WERI-Rb-1 (cell line): Measurements from ENCODE around the gene ITGB3.
A peak's percentile ranks its signal among the peaks of the same experiment; 100 is the strongest.

Experiments used
- DNase-seq: peaks from one replicate; pipeline ENCODE4 v3.0.0-alpha.2; 2020
- H3K27ac ChIP-seq: fragments of 250-450 bp; sonication (Bioruptor Pico); 2 replicates; pipeline ENCODE4 v1.5.1; 2020; ENCODE audit warnings: mild to moderate bottlenecking, moderate library complexity
- H3K27me3 ChIP-seq: fragments of 250-450 bp; sonication (Bioruptor Pico); 2 replicates; pipeline ENCODE4 v1.5.1; 2021; ENCODE audit warnings: mild to moderate bottlenecking, low read depth, moderate library complexity; ENCODE audit not compliant: insufficient read depth, severe bottlenecking
- H3K36me3 ChIP-seq: fragments of 250-450 bp; sonication (Bioruptor Pico); 2 replicates; pipeline ENCODE4 v1.5.1; 2020; ENCODE audit warnings: mild to moderate bottlenecking, moderate library complexity
- H3K4me3 ChIP-seq: 2 replicates; pipeline ENCODE4 v1.5.1; 2011; ENCODE audit warnings: low read depth, mild to moderate bottlenecking, control low read depth, low read length
- H3K9me3 ChIP-seq: fragments of 250-450 bp; sonication (Bioruptor Pico); 2 replicates; pipeline ENCODE4 v1.5.1; 2021; ENCODE audit warnings: mild to moderate bottlenecking, moderate library complexity; ENCODE audit not compliant: severe bottlenecking
- CTCF ChIP-seq: IDR thresholded peaks from 2 replicates; pipeline ENCODE4 v1.5.1; 2011; ENCODE audit warnings: low read depth, mild to moderate bottlenecking, control low read depth, inconsistent platforms, low read length

ITGB3 gene

GRCh38 chr17:47277921-47278320 is 24.3 kb downstream of the ITGB3 start:
- no peaks in the 10 kb centered on the region for H3K27me3 ChIP-seq
- H3K27ac ChIP-seq: no peak overlapping the region
- no peak for TF ChIP-seq CTCF
- no peaks in the 10 kb centered on the region for H3K36me3 ChIP-seq
- no peak for DNase-seq
- no peak overlapping the region for H3K4me3 ChIP-seq
- no peaks in the 10 kb centered on the region for H3K9me3 ChIP-seq

GRCh38 chr17:47278561-47278960 is 24.9 kb downstream of the ITGB3 start:
- H3K27me3 ChIP-seq: no peaks in the 10 kb centered on the region
- no peak for TF ChIP-seq CTCF
- peak; percentile 69 for DNase-seq
- H3K4me3 ChIP-seq: no peak overlapping the region
- no peak overlapping the region for H3K27ac ChIP-seq
- H3K9me3 ChIP-seq: no peaks in the 10 kb centered on the region
- no peaks in the 10 kb centered on the region for H3K36me3 ChIP-seq

DNA sequence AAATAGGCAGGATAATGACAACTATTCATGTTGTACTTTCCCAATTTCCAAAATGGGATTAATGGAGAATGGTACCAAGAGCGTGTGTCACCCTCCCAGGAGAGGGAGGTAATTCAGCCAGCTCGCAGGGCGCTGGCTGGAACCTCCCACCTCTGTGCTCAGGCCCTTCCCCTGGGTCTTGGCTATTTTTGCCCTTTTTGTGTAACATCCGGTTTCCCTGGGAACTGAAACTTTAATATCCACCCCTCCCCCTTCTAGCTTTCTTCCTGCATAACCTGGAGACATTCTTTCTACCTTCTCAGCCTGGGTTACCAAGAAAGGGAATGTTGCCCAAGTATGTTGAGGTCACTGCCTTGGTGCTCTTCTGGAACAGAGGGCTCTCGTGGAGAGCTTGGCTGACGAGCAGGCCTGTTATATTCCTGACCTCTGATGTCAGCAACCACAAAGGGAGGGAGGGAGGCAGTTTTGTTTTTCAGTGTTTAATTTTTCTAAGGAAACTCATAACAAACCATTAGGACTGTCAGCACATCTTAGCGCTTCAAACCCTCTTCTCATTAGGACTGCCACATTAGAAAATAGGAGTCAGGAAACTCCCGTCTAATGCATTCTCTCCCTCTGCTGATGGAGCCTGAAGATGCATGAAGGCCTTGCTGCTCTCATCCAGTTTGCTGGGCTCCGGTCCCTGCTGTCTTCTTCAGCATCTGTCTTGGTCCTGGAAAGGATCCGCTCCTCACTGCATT is 25.6 kb downstream of the ITGB3 start:
- Histone ChIP-seq H3K27ac (no peak overlapping the region), H3K36me3 (no peaks in the 10 kb centered on the region), H3K9me3 (no peaks in the 10 kb centered on the region), H3K4me3 (no peak overlapping the region), H3K27me3 (no peaks in the 10 kb centered on the region)
- no peak for DNase-seq
- TF ChIP-seq CTCF: no peak

- H3K9me3 ChIP-seq: no peaks in the 10 kb centered on the region
- H3K4me3 ChIP-seq: no peak overlapping the region
- H3K27me3 ChIP-seq: no peaks in the 10 kb centered on the region
- no peak overlapping the region for H3K27ac ChIP-seq
- H3K36me3 ChIP-seq: no peaks in the 10 kb centered on the region
- peak; percentile 31 for DNase-seq
- TF ChIP-seq CTCF: no peak
These were observed 26.6 kb downstream of the ITGB3 start for GRCh38 chr17:47280072-47280811.

GRCh38 chr17:47281216-47281615 is 27.6 kb downstream of the ITGB3 start:
- H3K27ac ChIP-seq: no peak overlapping the region
- no peaks in the 10 kb centered on the region for H3K9me3 ChIP-seq
- H3K4me3 ChIP-seq: no peak overlapping the region
- H3K27me3 ChIP-seq: no peaks in the 10 kb centered on the region
- no peak for TF ChIP-seq CTCF
- no peak for DNase-seq
- H3K36me3 ChIP-seq: no peaks in the 10 kb centered on the region
